HG03025 (cell line): Measurements from ENCODE around the gene HEXIM1.
"Not testable (repeated sequence)": the region's sequence is repeated elsewhere in the genome, so short reads cannot be mapped to it uniquely, and the experiment has no call there.

ENCODE experiments used
- ATAC-seq: cut with Tn5 transposase; IDR thresholded peaks from one replicate; pipeline ENCODE4 v1.9.1; 2021; ENCODE audit warnings: mild to moderate bottlenecking, moderate library complexity; ENCODE audit not compliant: unreplicated experiment, low FRiP score

The HEXIM1 gene

GRCh38 chr17:45112559-45113423, 35.5 kb upstream of the HEXIM1 start:
- no peak for ATAC-seq

- ATAC-seq, result no peak
Measured at GRCh38 chr17:45113424-45113754, 34.9 kb upstream of the HEXIM1 start.

DNA sequence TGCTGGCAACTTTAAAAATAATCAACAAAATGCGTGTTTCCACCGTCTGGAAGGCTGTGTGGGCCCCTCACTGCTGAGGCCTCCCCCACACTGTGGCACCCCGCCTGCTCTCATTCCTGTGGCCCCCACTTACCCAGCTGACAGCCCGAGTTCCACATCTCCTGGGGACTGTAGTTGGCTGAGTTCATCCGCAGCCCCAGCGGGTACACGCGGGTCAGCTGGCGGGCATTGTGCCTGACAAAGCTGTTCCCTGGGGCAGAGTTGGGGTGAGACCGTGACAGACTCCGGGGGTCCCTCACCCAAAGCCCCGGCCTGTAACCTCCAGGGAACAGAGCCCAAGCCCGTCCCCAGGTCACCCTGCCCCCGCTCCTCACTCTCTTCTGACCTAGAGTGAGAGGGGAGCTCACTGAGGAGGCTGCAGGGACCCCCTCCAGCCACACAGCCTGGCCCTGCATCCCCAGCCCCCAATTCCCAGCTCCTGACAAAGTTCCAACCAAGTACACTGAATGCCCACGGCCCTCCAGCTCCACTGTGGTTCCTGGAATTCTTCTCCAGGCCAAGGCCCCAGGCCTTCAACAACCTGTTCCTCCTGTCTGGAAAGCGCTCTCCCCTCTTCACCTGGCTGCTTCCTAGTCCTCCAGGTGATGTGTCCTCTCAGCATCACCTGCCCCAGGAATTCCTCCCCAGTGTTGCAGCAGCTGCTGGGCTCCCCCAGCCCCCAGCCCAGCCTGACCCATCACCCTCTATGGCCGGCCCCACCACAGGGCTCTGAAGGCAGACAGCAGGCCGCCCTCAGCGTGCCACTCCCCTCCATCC, 34.0 kb upstream of the HEXIM1 start:
- ATAC-seq, result no peak

DNA sequence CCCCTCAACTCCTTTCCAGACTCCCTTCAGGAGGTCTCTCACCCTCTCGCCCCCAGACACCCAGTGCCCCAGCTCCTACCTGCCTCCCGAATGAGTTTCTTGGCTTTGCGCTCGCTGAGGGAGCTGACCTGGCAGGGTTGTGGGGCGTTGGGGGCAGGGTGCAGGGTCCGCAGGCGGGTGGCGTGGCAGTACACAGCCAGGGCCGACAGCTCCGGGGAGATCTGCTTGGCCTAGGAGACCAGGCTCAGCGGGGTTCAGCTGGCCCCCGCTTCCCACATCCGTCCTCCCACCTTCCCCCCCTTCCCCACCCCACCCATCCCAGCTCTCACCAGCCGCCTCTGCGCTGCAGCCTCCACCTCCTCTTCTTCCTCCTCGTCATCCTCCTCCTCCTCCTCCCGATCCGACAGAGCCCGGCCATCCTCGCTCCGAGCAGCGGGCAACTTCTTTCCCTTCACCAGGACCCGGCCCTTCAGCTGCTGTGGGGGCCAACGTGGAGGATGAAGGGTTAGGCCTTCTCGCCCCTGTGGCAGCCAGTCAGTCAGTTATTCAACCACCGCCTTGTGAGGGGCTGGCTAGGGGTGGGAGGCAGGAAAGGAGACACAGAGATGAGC, 33.2 kb upstream of the HEXIM1 start:
- ATAC-seq, result no peak

GRCh38 chr17:45115871-45116270, 32.4 kb upstream of the HEXIM1 start:
- no peak for ATAC-seq

DNA sequence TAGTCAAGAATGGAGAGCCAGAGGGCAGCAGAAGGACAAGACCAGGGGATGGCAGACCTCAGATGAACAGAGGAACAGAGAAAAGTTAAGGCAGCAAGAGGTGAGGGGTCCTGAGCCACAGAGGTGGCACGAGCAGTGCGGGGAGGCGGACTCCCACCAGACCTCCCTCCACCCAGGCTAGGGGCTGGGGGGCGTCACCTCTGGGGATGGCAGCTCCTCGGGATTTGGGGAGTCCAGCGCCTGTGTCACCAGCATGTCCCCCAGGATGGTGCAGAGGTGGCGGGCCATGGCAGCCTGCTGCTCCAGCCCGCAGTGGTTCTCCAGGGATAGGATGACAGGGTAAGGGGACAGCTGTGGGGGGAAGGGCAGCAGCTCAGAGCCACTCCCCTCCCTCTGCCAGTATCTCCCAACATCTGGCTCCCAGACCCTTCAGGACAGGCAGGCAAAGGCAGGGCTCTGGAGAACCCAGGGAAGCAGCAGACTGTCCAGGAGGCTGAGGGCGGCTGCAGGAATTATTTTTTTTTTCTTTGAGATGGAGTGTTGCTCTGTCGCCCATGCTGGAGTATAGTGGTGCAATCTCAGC, 31.8 kb upstream of the HEXIM1 start:
- ATAC-seq, result no peak

DNA sequence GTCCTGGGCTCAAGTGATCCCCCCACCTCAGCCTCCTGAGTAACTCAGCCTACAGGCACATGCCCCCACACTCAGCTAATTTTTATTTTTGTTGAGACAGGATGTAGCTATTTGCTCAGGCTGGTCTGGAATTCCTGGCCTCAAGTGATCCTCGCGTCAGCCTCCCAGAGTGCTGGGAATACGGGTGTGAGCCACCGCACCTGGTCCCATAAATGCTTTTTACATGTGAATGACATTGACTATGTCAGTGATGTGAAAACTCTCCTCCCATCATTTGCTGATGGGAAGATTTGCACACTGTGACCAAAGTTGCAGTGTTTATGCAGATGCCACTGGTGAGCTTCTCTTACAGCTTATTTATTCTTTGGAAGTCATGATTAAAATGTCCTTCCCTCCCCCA, 30.9 kb upstream of the HEXIM1 start:
- ATAC-seq, result no peak

- no peak for ATAC-seq
Measured at GRCh38 chr17:45117848-45118646, 30.2 kb upstream of the HEXIM1 start.

DNA sequence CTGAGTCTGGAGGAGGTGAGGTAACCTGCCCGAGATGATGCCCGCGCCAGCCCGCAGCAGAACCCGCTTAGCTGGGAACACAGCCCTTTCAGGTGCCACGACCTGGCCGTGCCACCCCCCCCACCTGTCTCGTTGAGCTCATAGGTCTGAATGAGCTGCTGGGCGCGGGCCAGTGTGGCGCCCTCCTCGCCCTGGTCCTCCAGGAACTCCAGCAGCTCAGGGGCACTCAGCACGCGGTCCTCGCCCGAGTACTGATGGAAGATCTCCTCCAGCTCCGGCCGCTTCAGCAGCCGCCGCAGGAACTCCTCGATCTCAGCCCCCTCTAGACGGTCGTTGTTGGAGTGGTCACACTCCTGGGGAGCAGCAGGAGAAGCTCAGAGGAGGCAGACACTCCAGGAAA, 29.6 kb upstream of the HEXIM1 start:
- no peak for ATAC-seq

DNA sequence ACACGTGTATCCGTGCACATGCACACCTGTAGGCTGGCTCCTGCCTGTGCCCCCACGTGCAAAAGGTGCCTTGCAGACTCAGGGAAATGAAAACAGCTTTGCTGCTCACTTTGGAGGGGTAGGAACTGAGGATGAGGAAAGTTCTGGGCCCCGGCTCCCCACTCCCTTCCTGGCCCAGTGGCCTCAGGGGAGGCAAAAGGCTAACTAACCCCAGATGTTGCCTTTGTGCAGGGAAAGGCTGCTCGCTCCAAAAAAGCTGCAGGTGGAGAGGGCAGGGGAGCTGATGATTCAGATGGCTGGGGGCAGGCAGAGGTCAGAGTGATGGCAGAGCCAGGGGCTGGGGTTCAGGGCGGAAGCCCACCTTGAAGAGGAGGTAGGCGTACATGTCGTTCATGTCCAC, 28.3 kb upstream of the HEXIM1 start:
- ATAC-seq, result no peak

- ATAC-seq, result no peak
Measured at GRCh38 chr17:45120558-45120957, 27.7 kb upstream of the HEXIM1 start.

GRCh38 chr17:45121055-45121454, 27.2 kb upstream of the HEXIM1 start:
- ATAC-seq, result no peak

DNA sequence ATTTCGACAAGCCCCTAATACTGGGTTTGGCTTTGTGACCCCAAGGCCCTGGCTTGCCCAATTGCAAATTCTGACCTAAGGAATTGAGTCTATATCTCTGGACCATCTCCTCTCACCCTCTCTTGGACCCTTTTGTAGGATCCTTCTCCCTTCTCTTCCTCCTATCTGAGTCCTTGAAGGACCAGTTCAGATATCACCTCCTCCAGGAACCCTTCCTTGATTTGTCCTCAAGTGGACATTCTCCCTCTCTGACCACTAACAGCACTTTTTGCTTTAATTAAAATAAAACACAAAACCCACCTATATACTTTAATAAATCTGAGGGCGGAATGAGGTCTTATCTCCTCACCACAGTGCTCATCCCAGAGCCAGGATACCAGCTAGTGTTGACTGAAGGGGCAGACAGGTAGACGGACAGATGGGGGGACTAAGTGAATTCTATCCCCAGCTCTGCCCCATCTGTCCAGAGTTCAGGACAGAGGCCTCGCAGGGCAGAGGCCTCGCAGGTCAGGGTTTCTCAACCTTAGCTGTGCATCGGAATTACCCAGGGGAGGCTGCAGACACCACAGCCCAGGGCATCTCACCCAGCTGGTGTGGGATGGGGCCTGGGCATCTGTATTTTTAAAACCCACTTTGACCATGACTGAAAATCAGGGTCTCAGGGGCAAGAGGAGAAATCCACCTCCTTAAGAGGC, 25.1 kb upstream of the HEXIM1 start:
- no peak for ATAC-seq

GRCh38 chr17:45123930-45124796, 24.1 kb upstream of the HEXIM1 start:
- no peak for ATAC-seq

- ATAC-seq, result not testable (repeated sequence)
Measured at GRCh38 chr17:45124797-45125122, 23.5 kb upstream of the HEXIM1 start.

GRCh38 chr17:45125509-45125908, 22.8 kb upstream of the HEXIM1 start:
- no peak for ATAC-seq

GRCh38 chr17:45127207-45127547, 21.1 kb upstream of the HEXIM1 start:
- ATAC-seq, result no peak

GRCh38 chr17:45127548-45128300, 20.6 kb upstream of the HEXIM1 start:
- no peak for ATAC-seq
